ENCODE data around the gene PHF20.
A peak's percentile ranks its signal among the peaks of the same experiment; 100 is the strongest.
"Not testable (repeated sequence)": the region's sequence is repeated elsewhere in the genome, so short reads cannot be mapped to it uniquely, and the experiment has no call there.

The PHF20 gene

GRCh38 chr20:35783811-35784210 is 12.0 kb downstream of the PHF20 start:
- DNase-seq, result not testable (repeated sequence)

GRCh38 chr20:35785541-35785940 is 13.7 kb downstream of the PHF20 start:
- DNase-seq, result not testable (repeated sequence)

- DNase-seq, result no peak
Observed at GRCh38 chr20:35788796-35789195, 17.0 kb downstream of the PHF20 start.

- no peak for DNase-seq
Observed at GRCh38 chr20:35791097-35791496, 19.3 kb downstream of the PHF20 start.

GRCh38 chr20:35791821-35792220 is 20.0 kb downstream of the PHF20 start:
- DNase-seq, result no peak

- DNase-seq, result no peak
Observed at GRCh38 chr20:35792740-35793139, 20.9 kb downstream of the PHF20 start.

- DNase-seq, result peak; percentile 44 to 46
Observed at GRCh38 chr20:35796571-35796970, 24.8 kb downstream of the PHF20 start.

- DNase-seq, result no peak
Observed at GRCh38 chr20:35801865-35802264, 30.1 kb downstream of the PHF20 start.

GRCh38 chr20:35806075-35806474 is 34.3 kb downstream of the PHF20 start:
- no peak for DNase-seq

GRCh38 chr20:35807877-35808276 is 36.1 kb downstream of the PHF20 start:
- no peak for DNase-seq

GRCh38 chr20:35820715-35821114 is 48.9 kb downstream of the PHF20 start:
- no peak for DNase-seq

- DNase-seq, result no peak
Observed at GRCh38 chr20:35821807-35822242, 50.0 kb downstream of the PHF20 start.

- no peak for DNase-seq
Observed at GRCh38 chr20:35823147-35823546, 51.3 kb downstream of the PHF20 start.

- no peak for DNase-seq
Observed at GRCh38 chr20:35823937-35824336, 52.1 kb downstream of the PHF20 start.

- DNase-seq, result no peak
Observed at GRCh38 chr20:35826397-35826998, 54.7 kb downstream of the PHF20 start.

- no peak for DNase-seq
Observed at GRCh38 chr20:35828434-35828833, 56.6 kb downstream of the PHF20 start.

GRCh38 chr20:35828916-35829315 is 57.1 kb downstream of the PHF20 start:
- no peak for DNase-seq

GRCh38 chr20:35830264-35830663 is 58.4 kb downstream of the PHF20 start:
- no peak for DNase-seq

GRCh38 chr20:35831029-35831428 is 59.2 kb downstream of the PHF20 start:
- DNase-seq, result no peak

GRCh38 chr20:35831971-35832370 is 60.2 kb downstream of the PHF20 start:
- DNase-seq, result no peak

- no peak for DNase-seq
Observed at GRCh38 chr20:35833241-35833640, 61.4 kb downstream of the PHF20 start.

- DNase-seq, result no peak
Observed at GRCh38 chr20:35837577-35838195, 65.9 kb downstream of the PHF20 start.

- no peak for DNase-seq
Observed at GRCh38 chr20:35838205-35838604, 66.4 kb downstream of the PHF20 start.

GRCh38 chr20:35839904-35840303 is 68.1 kb downstream of the PHF20 start:
- peak in 1 of 2 donors; percentile 4 for DNase-seq

- DNase-seq, result peak in 1 of 2 donors; percentile 3
Observed at GRCh38 chr20:35840421-35840820, 68.6 kb downstream of the PHF20 start.

Measured in CD4-positive, alpha-beta T cell treated with Interferon alpha-2 for 1 hour (primary cell).